Upper lobe of left lung (tissue), 6 donors: ENCODE data around the gene ZBTB45. TPM values are rescaled to one million over a fixed set of nuclear protein-coding genes. Genes with fewer than 3 reads are reported as not detected.

Experiments
- ATAC-seq, 2 donors: fragments of 200-7000 bp; cut with Tn5 transposase; one replicate each; pipeline ENCODE4 v1.9.1; 2022; ENCODE audit warnings: mild to moderate bottlenecking in 2 of 2, moderate library complexity in 2 of 2; ENCODE audit not compliant: low FRiP score in 2 of 2
- DNase-seq, 2 donors: peaks; one replicate each; pipeline ENCODE4 v3.0.0-alpha.2; 2019 to 2020
- H3K27ac ChIP-seq, 4 donors: fragments of 200-600 bp; sonication (generic); one replicate each; pipeline ENCODE4 v1.5.1; 2016 to 2019
- H3K27me3 ChIP-seq, 4 donors: fragments of 200-600 bp; sonication (generic); one replicate each; pipeline ENCODE4 v1.5.1; 2017 to 2019
- H3K36me3 ChIP-seq, 4 donors: fragments of 200-600 bp; sonication (generic); one replicate each; pipeline ENCODE4 v1.5.1; 2016 to 2019
- H3K4me1 ChIP-seq, 4 donors: fragments of 200-600 bp; sonication (generic); one replicate each; pipeline ENCODE4 v1.5.1; 2018 to 2019
- H3K4me3 ChIP-seq, 4 donors: fragments of 200-600 bp; sonication (generic); one replicate each; pipeline ENCODE4 v1.5.1; 2017 to 2019; ENCODE audit warnings: mild to moderate bottlenecking in 2 of 4, moderate library complexity in 1 of 4
- H3K9me3 ChIP-seq, 4 donors: fragments of 200-600 bp; sonication (generic); one replicate each; pipeline ENCODE4 v1.5.1; 2018 to 2019
- EP300 ChIP-seq, 4 donors: sonication (generic); formaldehyde crosslinking; IDR thresholded peaks; one replicate each; pipeline ENCODE4 v1.5.1; 2017; ENCODE audit warnings: antibody characterized with exemption in 4 of 4, control low read depth in 2 of 4
- POLR2A ChIP-seq, 4 donors: fragments of 450-650 bp; IDR thresholded peaks; one replicate each; pipeline ENCODE4 v1.5.1; 2016 to 2017; ENCODE audit warnings: antibody characterized with exemption in 4 of 4, mild to moderate bottlenecking in 2 of 4
- POLR2AphosphoS5 ChIP-seq, 2 donors: sonication (generic); formaldehyde crosslinking; IDR thresholded peaks; one replicate each; pipeline ENCODE4 v1.5.1; 2017; ENCODE audit warnings: antibody characterized with exemption in 2 of 2
- WGBS, 2 donors: methylation state at CpG; one replicate each; pipeline ENCODE4 v1.1.5; 2017 to 2018; 5-methylcytosine and 5-hydroxymethylcytosine counted together
- total RNA-seq, 6 donors: library from RNA; depleted of rRNA in 4 of 6; stranded (reverse); fragments of >200 nt in 4 of 6; gene quantifications; one replicate each; pipeline versions ENCODE4 v1.1.0 to v1.2.1, GENCODE V29; 2016 to 2021
- TF ChIP-seq, protein P1 (sequence below), 6 experiments: fragments of 450-650 bp in 4 of 6; fragments of 200-600 bp in 2 of 6; sonication (generic) in 2 of 6; IDR thresholded peaks; one replicate each; pipeline ENCODE4 v1.5.1; 2016 to 2019; ENCODE audit warnings: antibody characterized with exemption in 6 of 6
- donor health status: DM: no; HTN: no; CAD: no; lungs with moderate emphysema.
- donor health status: DM: no; HTN: yes; CAD: no; lungs with severe emphysema.

The ZBTB45 gene
- 10 to 100 TPM; 11.9 to 19.7 (median 15.0) TPM for total RNA-seq

GRCh38 chr19:58519355-58520256 lies at the start of gene ZBTB45:
Gene ZBTB45, minus strand, starts transcription at chr19:58519810. Its CDS starts 2,137 bp downstream, at chr19:58517673.
- ATAC-seq = peak; percentile 94 to 95

GRCh38 chr19:58568453-58569130 lies 49.0 kb upstream of the ZBTB45 start:
- Histone ChIP-seq H3K4me3 (no peak overlapping the region), H3K4me1 (peaks cover 7 to 22% (median 9%) of the 10 kb centered on the region in 4 donors), H3K27ac (no peak overlapping the region), H3K27me3 (no peaks in the 10 kb centered on the region), H3K9me3 (no peaks in the 10 kb centered on the region), H3K36me3 (peaks cover 3 to 27% (median 25%) of the 10 kb centered on the region in 4 donors)
- no peak for TF ChIP-seq EP300 (IDR thresholded peaks at IDR 0.05)
- no peak for TF ChIP-seq POLR2A (IDR thresholded peaks at IDR 0.05)
- TF ChIP-seq, protein P1, sequence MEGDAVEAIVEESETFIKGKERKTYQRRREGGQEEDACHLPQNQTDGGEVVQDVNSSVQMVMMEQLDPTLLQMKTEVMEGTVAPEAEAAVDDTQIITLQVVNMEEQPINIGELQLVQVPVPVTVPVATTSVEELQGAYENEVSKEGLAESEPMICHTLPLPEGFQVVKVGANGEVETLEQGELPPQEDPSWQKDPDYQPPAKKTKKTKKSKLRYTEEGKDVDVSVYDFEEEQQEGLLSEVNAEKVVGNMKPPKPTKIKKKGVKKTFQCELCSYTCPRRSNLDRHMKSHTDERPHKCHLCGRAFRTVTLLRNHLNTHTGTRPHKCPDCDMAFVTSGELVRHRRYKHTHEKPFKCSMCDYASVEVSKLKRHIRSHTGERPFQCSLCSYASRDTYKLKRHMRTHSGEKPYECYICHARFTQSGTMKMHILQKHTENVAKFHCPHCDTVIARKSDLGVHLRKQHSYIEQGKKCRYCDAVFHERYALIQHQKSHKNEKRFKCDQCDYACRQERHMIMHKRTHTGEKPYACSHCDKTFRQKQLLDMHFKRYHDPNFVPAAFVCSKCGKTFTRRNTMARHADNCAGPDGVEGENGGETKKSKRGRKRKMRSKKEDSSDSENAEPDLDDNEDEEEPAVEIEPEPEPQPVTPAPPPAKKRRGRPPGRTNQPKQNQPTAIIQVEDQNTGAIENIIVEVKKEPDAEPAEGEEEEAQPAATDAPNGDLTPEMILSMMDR (IDR thresholded peaks at IDR 0.05) = no peak
- no peak for TF ChIP-seq POLR2AphosphoS5 (IDR thresholded peaks at IDR 0.05)
- DNase-seq (peak in 1 of 2 donors; percentile 11), ATAC-seq (no peak)
- WGBS, 2 donors = 95 to 99% methylated on average over 3 to 4 of the region's 4 CpGs

More at GRCh38 chr19:58519355-58520256, at the start of gene ZBTB45:
- no peaks in the 10 kb centered on the region for H3K27me3 ChIP-seq
- H3K9me3 ChIP-seq = no peaks in the 10 kb centered on the region
- peak within 1 kb of the TSS; percentile 86 to 99 (median 88) for H3K4me3 ChIP-seq
- peak within 1 kb of the TSS; percentile 93 to 99 (median 96) for H3K27ac ChIP-seq
- DNase-seq = peak; percentile 93 to 96
- peaks cover 29 to 52% (median 36%) of the 10 kb centered on the region in 4 donors for H3K4me1 ChIP-seq
- peaks cover 7 to 26% (median 16%) of the 10 kb centered on the region in 4 donors for H3K36me3 ChIP-seq
- 1% methylated on average over 17 to 56 of the region's 87 CpGs for WGBS, 2 donors
- TF ChIP-seq EP300 (IDR thresholded peaks at IDR 0.05) (peak in 1 of 4 donors; percentile 53), POLR2AphosphoS5 (IDR thresholded peaks at IDR 0.05) (peak; percentile 80 to 91), POLR2A (IDR thresholded peaks at IDR 0.05) (peak; percentile 6 to 74 (median 52))
- TF ChIP-seq, protein P1 (IDR thresholded peaks at IDR 0.05) = peak; percentile 51 to 96 (median 93)

GRCh38 chr19:58566989-58567388 lies 47.4 kb upstream of the ZBTB45 start:
- TF ChIP-seq EP300 (IDR thresholded peaks at IDR 0.05) (no peak), POLR2A (IDR thresholded peaks at IDR 0.05) (no peak), POLR2AphosphoS5 (IDR thresholded peaks at IDR 0.05) (no peak)
- TF ChIP-seq, protein P1 (IDR thresholded peaks at IDR 0.05) = no peak
- H3K27me3 ChIP-seq = peaks cover 0 to 10% (median 0%) of the 10 kb centered on the region in 4 donors
- peaks cover 3 to 27% (median 25%) of the 10 kb centered on the region in 4 donors for H3K36me3 ChIP-seq
- no peak overlapping the region for H3K27ac ChIP-seq
- H3K9me3 ChIP-seq = no peaks in the 10 kb centered on the region
- 97 to 99% methylated on average over 5 of the region's 5 CpGs for WGBS, 2 donors
- no peak overlapping the region for H3K4me3 ChIP-seq
- peaks cover 15 to 31% (median 18%) of the 10 kb centered on the region in 4 donors for H3K4me1 ChIP-seq
- ATAC-seq = no peak
- DNase-seq = peak in 1 of 2 donors; percentile 6

GRCh38 chr19:58563823-58564222 lies 44.2 kb upstream of the ZBTB45 start:
- TF ChIP-seq, protein P1 (IDR thresholded peaks at IDR 0.05) = no peak
- no peak for TF ChIP-seq POLR2A (IDR thresholded peaks at IDR 0.05)
- no peak for TF ChIP-seq EP300 (IDR thresholded peaks at IDR 0.05)
- TF ChIP-seq POLR2AphosphoS5 (IDR thresholded peaks at IDR 0.05) = no peak
- Histone ChIP-seq H3K36me3 (peaks cover 3 to 6% (median 4%) of the 10 kb centered on the region in 4 donors), H3K4me1 (peaks cover 28 to 40% (median 31%) of the 10 kb centered on the region in 4 donors), H3K4me3 (no peak overlapping the region), H3K27me3 (peaks cover 0 to 10% (median 0%) of the 10 kb centered on the region in 4 donors), H3K27ac (no peak overlapping the region), H3K9me3 (no peaks in the 10 kb centered on the region)
- ATAC-seq (no peak), DNase-seq (no peak)
- WGBS, 2 donors = 67 to 73% methylated on average over 6 of the region's 6 CpGs
